Measurements from ENCODE around the gene EPGN.

The EPGN gene, protein sequence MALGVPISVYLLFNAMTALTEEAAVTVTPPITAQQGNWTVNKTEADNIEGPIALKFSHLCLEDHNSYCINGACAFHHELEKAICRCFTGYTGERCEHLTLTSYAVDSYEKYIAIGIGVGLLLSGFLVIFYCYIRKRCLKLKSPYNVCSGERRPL

DNA sequence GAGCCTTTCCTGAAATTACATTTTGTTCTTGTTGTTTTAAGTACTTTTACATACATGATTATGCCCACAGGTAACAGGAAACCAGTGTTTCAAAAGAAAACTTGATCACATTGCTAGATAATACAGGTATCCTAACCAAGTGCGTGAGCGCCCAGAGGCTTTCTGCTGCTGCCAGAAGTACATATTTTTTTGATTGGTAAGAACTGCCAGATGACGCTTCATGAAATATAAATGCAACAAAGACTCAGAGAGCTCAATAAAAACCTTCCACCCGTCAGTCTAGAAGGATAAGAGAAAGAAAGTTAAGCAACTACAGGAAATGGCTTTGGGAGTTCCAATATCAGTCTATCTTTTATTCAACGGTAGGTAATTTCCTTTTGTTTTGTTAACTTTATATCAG, at the start of gene EPGN:
TSS of gene EPGN (plus strand) at position 256 of the 400 bp plus-strand sequence. CDS start at position 320, 64 bp downstream.
- no peak for DNase-seq

GRCh38 chr4:74258963-74259362, 49.3 kb upstream of the EPGN start:
- no peak for DNase-seq

DNA sequence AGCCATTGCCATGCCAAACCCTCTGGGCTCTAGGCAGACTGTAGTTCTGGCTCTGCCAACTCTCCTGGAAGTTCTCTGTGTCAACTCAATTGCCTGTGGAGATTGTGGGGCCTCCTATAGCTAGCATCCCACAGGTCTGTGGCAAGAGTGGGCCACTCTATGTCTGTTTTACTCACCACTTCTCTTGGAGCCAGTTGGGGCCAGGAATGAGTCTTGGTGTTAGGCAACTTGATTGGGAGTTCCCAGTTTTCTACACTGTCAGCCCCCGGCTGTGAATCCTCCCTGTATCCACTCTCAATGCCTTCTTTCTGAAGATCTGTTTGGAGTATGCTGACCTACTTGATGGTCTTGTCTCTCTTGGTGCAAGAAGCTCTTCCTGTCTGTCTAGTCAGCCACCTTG, 48.2 kb upstream of the EPGN start:
- DNase-seq: no peak

DNA sequence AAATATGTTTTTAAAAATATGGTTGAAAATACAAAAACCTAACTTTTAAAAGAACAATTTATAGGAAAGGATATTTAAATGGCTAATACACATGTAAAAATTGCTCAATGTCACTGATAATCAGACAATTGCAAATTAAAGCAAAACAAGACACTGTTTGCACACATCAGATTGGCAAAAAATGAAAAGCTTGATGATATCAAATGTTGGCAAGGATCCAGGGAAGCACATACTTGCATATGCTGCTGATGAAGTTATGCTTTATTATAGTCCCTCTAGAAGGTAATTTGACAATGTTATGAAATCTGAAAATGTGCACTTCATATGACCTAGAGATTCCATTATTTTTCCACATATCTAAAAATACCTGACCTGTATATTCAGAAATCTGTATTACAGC, 45.7 kb upstream of the EPGN start:
- DNase-seq: no peak

- no peak for DNase-seq
Observed at GRCh38 chr4:74263551-74263950, 44.7 kb upstream of the EPGN start.

DNA sequence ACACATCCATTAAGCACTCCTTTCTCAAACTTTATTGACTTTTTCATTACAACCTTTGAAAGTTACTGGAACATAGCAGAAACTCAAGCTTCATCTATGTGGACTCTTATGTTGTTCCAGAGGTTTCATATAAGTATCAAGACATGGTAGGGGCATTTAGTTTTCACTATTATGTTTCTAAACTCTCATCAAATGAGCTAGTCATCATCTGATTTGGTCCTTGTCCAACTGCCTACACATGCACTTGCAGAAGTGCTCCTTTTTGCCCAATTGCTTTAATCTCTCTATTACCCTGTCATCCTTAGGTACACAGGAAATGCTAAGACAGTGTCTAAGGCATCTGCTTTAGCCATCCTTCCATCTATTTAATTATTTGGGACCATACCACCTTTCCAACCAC, 42.2 kb upstream of the EPGN start:
- DNase-seq: no peak

DNA sequence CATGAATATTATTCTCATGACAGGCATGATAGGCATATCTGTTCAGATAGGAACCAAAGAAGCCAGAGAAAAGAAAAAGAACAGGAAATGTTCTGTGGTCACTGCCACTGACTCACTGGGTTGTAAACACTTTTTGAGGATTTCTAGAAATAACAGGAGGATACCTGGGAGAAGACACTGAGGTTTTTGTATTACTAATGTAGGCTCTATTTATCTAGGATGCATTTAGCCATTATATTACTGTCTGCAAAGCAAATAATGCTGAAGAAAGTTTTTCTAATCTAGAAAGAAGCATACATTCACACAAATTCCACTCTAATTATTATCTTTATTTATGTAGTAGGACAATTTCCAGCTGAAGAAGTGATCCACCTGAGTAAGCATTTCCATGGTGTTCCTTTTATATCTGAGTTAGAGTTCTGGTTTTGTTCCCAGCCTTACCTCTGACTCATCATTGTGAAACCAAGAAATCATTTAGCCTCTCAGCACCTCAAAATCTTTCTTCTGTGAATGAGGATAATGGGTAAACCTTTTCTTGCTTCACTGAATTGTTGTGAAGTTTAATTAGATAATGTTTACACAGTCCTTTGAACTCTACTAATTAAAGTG, 40.2 kb upstream of the EPGN start:
- DNase-seq: peak; percentile 48

- no peak for DNase-seq
Observed at GRCh38 chr4:74268643-74269042, 39.6 kb upstream of the EPGN start.

DNA sequence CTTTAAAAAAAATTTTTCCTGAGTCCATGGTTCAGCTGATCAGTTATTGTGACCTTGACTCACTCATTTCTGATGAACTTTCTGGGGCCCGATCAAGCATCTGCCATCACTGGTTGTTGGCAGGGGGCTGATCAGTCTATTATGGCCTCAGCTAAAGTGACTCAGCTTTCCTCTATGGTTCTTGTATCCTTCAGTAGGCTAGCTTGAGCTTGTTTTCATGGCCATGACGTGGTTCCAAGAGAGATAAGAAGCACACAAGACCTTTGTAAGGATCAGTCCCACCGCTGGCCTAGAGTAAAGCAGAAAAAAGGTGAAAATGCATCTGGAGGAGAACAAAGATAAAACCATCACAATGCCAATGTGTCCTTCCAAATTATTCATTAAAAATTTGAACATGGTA, 29.8 kb upstream of the EPGN start:
- DNase-seq: no peak

DNA sequence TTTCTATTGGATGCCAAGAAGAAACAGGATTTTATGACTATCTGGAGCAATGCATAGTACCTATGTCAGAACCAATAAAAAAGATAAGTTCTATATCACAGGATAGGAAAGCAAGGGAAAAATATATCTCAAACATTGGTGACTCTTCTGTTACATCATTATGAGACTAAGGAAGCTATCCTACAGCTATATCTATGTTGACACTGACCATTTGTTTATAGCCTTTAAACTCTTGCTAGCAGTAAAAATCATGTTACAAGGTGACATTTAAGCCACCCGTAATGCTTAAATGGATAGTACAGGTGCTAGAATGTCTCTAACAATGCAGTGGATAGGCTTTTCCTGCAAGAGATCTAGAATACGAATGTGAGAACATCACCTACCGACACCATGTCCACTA, 28.6 kb upstream of the EPGN start:
- no peak for DNase-seq

DNA sequence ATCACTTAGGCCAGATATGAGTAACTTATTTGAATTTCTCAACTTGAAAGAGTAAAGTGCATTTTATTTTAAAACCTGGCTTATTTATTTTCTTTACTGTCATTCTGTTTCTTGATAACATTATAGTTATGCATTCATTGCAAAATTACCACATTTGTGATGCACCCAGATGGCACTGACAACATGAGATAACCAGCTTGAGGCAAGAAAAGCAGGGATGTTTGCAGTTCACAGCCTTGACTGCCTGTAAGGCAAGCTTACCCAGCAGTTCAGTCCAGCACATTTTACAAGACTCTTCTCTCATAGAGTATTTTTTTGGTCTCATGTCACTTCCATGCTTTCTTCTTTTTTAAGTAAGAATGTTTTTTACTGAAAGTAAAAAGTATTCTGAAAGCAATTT, 25.3 kb upstream of the EPGN start:
- no peak for DNase-seq

GRCh38 chr4:74283614-74284013, 24.7 kb upstream of the EPGN start:
- peak; percentile 26 for DNase-seq

GRCh38 chr4:74284053-74284452, 24.2 kb upstream of the EPGN start:
- peak; percentile 28 for DNase-seq

GRCh38 chr4:74287164-74287563, 21.1 kb upstream of the EPGN start:
- no peak for DNase-seq

GRCh38 chr4:74287791-74288190, 20.5 kb upstream of the EPGN start:
- no peak for DNase-seq

GRCh38 chr4:74291471-74291870, 16.8 kb upstream of the EPGN start:
- DNase-seq: no peak

DNA sequence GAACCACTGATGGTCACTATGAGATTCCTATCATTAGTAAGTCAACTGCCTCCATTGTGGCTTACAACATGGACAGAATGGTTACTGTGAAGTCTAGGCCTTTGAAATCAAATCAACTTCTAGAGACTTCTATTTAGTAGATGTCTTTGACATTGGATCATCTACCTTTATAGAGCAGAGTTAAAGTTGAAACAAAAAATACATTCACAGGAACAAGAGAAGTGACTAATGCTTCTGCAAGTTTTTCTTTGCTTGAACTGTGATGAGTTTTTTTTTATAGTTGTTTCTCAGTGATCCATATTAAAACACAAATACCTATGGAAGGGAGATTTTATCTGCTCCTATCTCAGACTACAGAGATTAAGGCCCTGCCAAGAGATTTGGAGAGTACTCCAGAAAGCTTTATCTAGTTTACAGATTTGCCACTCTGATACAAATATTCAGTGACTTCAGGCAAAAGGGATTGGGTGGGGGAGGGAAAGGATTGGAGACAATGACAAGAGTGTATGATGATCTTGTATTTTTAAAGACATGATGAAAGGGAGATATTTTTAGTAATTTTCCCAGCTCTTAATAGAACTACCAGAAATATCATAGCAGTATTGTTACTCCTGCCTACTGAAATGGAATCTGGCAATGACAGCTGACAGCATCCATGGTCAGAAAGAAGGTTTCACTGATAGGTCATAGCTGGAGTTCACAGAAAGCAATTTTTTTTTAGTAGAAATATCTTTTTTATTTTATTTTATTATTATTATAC, 16.0 kb upstream of the EPGN start:
- no peak for DNase-seq

GRCh38 chr4:74293558-74293957, 14.7 kb upstream of the EPGN start:
- no peak for DNase-seq

GRCh38 chr4:74294681-74295080, 13.6 kb upstream of the EPGN start:
- DNase-seq: no peak

- DNase-seq: no peak
Observed at GRCh38 chr4:74297539-74297938, 10.7 kb upstream of the EPGN start.

DNA sequence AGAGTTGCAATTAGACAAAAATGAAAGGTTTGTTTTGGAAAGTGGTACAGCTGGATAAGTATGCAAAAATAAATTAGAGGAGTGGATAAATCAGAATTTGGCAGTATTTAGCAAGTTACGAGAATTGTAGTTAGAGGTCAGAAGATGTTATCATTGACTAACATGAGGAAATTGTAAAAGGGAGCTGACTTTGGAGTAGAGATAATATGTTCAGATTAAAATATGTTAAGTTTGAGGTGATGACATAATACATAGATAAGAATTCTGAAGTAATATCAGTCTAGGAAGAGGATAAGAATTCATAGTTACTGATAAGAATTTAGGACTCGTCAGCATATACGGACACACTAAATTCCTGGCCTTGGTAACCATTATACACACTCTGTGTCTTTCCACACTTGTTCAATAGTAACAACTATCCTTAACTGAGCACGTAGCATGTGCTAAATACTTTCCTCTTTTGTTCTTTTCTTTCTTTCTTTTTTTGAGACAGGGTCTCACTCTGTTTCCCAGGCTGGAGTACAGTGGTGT, 4.1 kb upstream of the EPGN start:
- no peak for DNase-seq

DNA sequence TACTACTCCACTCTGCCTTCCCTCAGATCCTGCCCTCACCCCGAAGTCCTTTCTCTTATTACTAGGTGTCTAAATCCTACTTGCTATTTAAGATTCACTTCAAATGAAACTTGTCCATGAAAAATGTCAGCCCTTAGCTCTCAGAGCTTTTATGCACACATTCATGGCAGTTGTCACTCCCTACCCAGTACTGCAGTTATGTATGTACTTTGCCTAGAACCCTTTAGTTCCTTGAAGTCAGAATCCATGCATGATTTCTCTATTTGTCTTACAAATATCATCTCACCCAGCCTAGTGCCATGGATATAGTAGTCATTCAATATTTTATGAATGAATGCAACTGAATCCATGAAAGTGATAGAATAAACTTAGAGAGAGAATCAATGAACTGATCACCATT, 3.3 kb upstream of the EPGN start:
- DNase-seq: no peak

GRCh38 chr4:74307170-74307569, 1.1 kb upstream of the EPGN start:
- DNase-seq: no peak

DNA sequence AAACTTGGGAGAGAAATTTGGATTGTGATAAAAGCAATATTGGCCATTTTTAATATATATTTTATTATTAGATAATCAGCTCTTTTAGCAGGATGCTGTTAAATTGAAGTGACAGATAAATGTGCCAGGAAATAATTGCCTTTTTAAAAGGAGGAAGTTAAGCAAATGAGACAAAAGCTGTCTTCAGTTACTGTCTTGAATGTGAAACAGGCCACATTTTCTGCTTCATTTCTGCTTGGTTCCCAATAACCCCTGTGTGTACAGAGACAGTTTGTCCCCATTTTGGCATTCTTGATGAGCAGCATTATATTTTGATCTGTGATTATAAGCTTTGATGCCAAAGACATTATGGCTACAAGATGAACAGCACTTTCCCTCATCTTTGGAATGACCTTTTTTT, 953 bp downstream of the EPGN start:
- no peak for DNase-seq
